Measurements from ENCODE around the gene SSTR3. TPM values are rescaled to one million over a fixed set of nuclear protein-coding genes. Genes with fewer than 3 reads are reported as not detected.
A peak's percentile ranks its signal among the peaks of the same experiment; 100 is the strongest.

Gene SSTR3
- total and polyA plus RNA-seq, 2 of the 4 experiments (the other 2 are of a cell fraction): under 0.01 to 0.07 TPM

GRCh38 chr22:37193629-37194191 is 18.6 kb downstream of the SSTR3 start:
- Histone ChIP-seq H2AK5ac (ENCODE audit: low read depth, low read length) (no peak overlapping the region), H4K8ac (ENCODE audit: low read depth in 2 of 2, low read length in 2 of 2) (no peak overlapping the region), H4K91ac (ENCODE audit: insufficient read depth, low read depth, low read length) (no peak overlapping the region), H3K9ac (ENCODE audit: low read depth, low read length) (no peak overlapping the region), H2BK20ac (ENCODE audit: low read depth, low read length) (no peak overlapping the region), H3K9me1 (ENCODE audit: insufficient read depth, low read length) (peaks cover 3% of the 10 kb centered on the region), H4K5ac (ENCODE audit: low read depth, low read length) (no peak overlapping the region), H3K9me3 (ENCODE audit: control insufficient read depth, insufficient read depth, low read length) (no peaks in the 10 kb centered on the region), H3K79me1 (ENCODE audit: low read depth in 1 of 2, low read length in 2 of 2) (peaks cover 0 to 6% of the 10 kb centered on the region in 2 experiments; a peak in 1 of 4 replicates), H2BK5ac (ENCODE audit: low read depth, low read length, poor library complexity, severe bottlenecking) (no peak overlapping the region), H3K4me3 (ENCODE audit: insufficient read depth, low read depth, low read length) (no peak overlapping the region), H3K4ac (ENCODE audit: low read depth, low read length) (no peak overlapping the region), H4K20me1 (ENCODE audit: insufficient read depth, low read length) (no peaks in the 10 kb centered on the region), H3K14ac (replicated peaks; ENCODE audit: low read depth, low read length) (no peak overlapping the region), H2AFZ (replicated peaks; ENCODE audit: low read length, poor library complexity) (no peak overlapping the region), H3K23ac (ENCODE audit: low read depth, low read length) (no peak overlapping the region), H3K36me3 (ENCODE audit: control insufficient read depth, insufficient read depth, low read length) (no peaks in the 10 kb centered on the region), H2BK120ac (ENCODE audit: low read depth, low read length) (no peak overlapping the region), H3K27me3 (ENCODE audit: control insufficient read depth, insufficient read depth, low read length) (no peaks in the 10 kb centered on the region), H3K27ac (ENCODE audit: insufficient read depth, low read length) (no peak overlapping the region), H2BK15ac (ENCODE audit: low read depth, low read length) (no peak overlapping the region), H2AK9ac (replicated peaks; ENCODE audit: low read depth, low read length, poor library complexity) (no peak overlapping the region), H3K56ac (ENCODE audit: extremely low read depth, insufficient read depth, low read length) (no peak overlapping the region), H3K4me1 (ENCODE audit: control insufficient read depth, insufficient read depth, low read length) (peaks cover 19% of the 10 kb centered on the region), H3K18ac (ENCODE audit: low read depth, low read length) (no peak overlapping the region), H3K4me2 (ENCODE audit: low read depth, low read length) (no peak overlapping the region)
- ATAC-seq (ENCODE audit: low read depth) (no peak), DNase-seq (peak; percentile 36)
- intact Hi-C loops (cut with micrococcal nuclease): no loop called here
- WGBS, 2 experiments (ENCODE audit: extremely low coverage in 2 of 2, insufficient read length in 1 of 2): no CpG with 5 or more reads among the region's 10 CpGs
- CTCF ChIA-PET: interaction anchor here (0.6 kb wide), 1 partner anchor 89 kb away, joined by 3 read pairs; no protein-coding TSS in a partner anchor
- no TSS peak for BruUV-seq (replicated peaks)
- TF ChIP-seq FOS (IDR thresholded peaks at IDR 0.05; ENCODE audit: low read depth, low read length) (0 out of 2 replicates have a peak, but pooled peaks have one; percentile 3), RCOR1 (IDR thresholded peaks at IDR 0.05; ENCODE audit: insufficient replicate concordance, low read length) (no peak), RAD21 (IDR thresholded peaks at IDR 0.05; ENCODE audit: low read length) (no peak), NFE2L2 (IDR thresholded peaks at IDR 0.05; ENCODE audit: low read depth, low read length) (no peak)
- POLR2A ChIA-PET (ENCODE audit: unreplicated experiment): no interaction called here
- in situ Hi-C loops (cut with MboI; ENCODE audit: low sequenced_read_pairs): no loop called here
- dilution Hi-C loops (cut with HindIII; ENCODE audit: low sequenced_read_pairs, unreplicated experiment): no loop called here
